Measurements from ENCODE around the gene USP37. TPM values are rescaled to one million over a fixed set of nuclear protein-coding genes. Genes with fewer than 3 reads are reported as not detected.

The USP37 gene
- total RNA-seq, 1 donor from 2014 or later: 46.0 TPM

DNA sequence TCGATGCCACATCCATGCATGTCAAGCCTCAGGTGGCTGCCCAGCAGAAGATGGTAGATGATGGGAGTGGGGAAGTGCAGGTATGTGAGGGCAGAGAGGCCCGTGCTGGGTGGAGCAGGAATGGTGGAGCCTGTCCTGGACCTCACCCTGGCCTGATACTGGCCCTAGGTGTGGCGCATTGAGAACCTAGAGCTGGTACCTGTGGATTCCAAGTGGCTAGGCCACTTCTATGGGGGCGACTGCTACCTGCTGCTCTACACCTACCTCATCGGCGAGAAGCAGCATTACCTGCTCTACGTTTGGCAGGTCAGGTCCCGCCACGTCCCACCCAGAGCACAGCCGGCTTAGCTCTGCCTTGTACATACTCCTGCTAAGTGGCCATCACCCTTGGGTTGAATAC is 136.3 kb downstream of the USP37 start:
- DNase-seq (ENCODE audit: low spot score): no peak

DNA sequence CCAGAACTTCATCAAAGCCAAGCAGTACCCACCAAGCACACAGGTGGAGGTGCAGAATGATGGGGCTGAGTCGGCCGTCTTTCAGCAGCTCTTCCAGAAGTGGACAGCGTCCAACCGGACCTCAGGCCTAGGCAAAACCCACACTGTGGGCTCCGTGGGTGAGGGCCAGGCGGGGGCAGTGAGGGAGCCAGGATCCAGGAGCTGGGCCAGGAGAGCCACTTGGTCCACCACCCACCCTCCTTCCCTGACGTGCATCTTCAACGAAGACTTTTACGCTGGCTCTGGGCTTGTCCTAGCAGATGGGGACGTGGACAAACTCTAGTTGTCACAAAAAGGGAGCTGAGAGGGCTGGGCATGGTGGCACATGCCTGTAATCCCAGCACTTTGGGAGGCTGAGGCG is 137.4 kb downstream of the USP37 start:
- no peak for DNase-seq (ENCODE audit: low spot score)

DNA sequence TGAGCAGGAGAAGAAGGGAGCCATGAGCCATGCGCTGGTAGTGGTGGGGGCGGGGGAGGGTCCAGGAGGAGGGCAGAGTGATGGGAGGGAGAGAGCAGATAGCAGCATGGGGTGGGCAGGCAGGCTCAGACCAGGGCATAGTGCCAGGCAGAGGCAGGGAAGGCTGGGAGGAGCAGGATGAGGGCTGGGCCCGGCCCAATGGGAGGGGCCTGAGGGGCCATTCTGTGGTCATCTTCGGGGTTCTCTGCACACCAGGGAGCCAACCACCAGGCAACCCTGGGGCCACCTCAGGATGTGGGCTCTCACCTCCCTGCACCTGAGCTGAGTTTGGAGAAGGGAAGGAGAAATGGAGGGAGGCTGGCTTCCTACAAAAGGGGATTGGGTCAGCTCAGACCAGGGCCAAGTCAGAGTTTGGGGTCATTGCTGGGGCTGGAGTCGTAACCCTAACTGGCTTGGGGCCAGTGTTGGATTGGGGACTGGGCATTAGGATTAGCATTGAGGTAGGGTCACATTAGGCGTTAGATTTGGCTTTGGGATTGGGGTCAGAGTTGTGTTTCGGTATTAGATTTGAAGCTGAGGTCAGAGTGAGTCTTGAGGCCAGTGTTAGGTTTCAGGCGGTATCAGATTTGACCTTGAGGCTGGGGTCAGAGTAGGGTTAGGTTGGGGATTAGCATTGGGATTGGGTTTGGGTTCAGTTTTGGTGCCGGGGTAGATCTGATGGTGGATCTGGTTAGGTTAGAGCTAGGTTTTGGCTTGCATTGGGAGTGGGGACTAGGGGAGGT is 138.0 kb downstream of the USP37 start:
- no peak for DNase-seq (ENCODE audit: low spot score)

DNA sequence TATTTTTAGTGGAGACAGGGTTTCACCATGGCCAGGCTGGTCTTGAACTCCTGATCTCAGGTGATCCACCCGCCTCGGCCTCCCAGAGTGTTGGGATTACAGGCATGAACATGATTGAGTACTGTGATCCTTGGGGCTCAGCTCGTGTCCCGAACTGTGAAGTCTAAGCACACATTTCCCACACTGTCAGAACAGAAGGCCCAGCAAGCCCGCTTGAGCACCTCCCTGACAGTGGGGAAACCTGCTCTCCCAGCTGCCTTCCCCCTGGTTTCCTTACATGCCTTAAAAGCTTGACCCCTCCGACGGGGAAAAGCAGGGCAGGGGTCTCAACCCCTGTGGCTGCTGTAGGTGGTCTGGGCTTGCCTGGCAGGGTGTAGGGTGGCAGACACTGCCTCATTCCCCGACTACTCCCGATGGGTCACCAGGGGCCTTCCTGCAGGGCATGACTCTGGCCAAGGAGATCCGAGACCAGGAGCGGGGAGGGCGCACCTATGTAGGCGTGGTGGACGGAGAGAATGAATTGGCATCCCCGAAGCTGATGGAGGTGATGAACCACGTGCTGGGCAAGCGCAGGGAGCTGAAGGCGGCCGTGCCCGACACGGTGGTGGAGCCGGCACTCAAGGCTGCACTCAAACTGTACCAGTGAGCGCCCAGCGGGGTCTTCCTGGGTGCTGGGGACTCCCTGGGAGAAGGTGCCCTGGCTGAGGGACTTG is 139.1 kb downstream of the USP37 start:
- no peak for DNase-seq (ENCODE audit: low spot score)

DNA sequence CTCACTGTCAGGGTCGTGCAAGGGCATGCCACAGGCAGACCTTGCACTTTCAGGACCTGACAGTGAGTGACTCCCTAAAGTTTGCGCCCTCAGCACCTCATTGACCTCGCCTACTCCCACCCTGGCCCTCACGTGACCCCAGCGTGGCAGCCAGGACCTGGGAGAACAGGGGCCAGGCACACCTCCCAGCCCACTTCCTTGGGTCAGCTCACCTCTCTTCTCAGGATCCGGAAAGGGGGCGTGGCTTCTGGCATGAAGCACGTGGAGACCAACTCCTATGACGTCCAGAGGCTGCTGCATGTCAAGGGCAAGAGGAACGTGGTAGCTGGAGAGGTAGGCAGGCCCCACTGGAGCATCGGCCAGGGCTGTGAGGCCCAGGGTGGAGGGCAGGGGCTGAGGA is 140.4 kb downstream of the USP37 start:
- no peak for DNase-seq (ENCODE audit: low spot score)

DNA sequence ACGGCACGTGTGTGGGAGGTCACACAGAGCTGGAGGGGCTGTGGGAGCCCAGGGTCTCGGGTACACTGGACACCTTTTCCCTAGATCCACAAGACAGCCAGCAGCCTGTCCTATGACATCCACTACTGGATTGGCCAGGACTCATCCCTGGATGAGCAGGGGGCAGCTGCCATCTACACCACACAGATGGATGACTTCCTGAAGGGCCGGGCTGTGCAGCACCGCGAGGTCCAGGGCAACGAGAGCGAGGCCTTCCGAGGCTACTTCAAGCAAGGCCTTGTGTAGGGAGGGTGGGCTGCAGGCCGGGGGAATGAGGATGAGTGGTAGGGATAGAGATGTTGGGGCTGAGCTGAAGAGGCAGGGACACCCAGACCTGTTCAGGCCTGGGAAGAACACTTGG is 142.6 kb downstream of the USP37 start:
- DNase-seq (ENCODE audit: low spot score): no peak

DNA sequence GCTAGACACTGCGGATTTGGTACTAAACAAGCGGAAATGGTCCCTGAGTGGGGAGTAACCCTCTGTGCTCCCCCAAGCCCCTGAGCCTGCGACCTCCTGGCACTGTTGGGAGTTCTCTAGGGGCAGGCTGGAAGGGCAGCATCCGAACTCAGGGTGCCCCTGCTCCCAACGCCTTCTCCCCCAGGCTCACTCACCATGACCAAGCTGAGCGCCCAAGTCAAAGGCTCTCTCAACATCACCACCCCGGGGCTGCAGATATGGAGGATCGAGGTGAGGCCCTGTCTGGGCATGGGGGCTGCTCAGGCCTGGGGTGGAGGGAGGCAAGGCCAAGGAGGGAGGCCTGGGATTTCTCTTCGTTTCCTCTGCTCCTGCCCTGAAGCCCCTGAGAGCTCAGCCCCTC is 144.6 kb downstream of the USP37 start:
- DNase-seq (ENCODE audit: low spot score): no peak

DNA sequence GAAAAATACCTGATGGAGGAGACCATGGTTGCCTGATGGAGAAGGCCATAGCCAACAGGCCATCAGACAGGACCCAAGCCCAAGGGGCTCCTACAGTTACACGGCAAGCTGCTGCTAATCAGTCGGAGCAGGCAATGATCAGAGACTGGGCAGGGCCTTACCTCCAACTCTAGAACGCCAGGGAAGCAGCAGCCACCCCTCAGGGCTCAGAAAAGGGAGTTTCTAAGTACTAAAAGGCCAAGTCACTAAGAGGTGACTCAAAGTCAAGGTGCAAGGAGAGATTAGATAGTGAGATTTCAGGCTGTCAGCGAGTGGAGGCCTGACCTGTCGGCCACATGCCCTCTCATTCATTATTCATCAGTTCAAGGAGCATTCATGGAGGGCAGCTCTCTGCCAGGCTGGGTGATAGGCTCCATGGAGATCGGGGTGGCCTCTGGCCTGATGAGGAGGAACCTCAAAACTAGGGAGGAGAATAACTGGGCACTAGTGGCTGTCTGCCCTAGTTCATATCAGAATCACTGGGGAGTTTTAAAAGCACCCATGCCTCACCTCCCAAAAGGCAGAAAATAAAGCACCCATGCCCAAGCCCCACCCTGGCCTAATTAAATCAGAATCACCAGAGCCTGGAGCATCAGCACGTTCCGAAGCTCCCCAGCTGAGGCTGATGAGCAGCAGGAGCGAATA is 145.6 kb downstream of the USP37 start:
- no peak for DNase-seq (ENCODE audit: low spot score)

DNA sequence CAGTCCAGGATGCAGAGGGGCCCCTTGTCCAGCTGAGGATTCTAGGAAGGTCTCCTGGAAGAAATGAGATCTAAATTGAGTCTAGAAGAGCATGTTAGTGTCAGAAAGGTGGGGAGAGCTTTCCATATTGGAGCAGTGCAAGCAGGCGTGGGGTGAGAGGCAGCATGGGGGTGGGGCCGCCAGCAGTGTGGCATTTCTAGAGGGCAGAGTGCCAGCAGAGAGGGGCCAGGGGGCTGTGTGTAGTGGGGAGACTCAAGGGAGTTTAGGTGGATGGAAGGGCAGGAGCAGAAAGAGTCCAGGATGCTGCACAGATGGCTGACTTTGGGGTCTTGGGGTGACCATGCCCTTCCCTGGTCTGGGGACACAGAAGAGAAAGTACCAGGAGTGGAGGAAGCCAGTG is 147.1 kb downstream of the USP37 start:
- no peak for DNase-seq (ENCODE audit: low spot score)

DNA sequence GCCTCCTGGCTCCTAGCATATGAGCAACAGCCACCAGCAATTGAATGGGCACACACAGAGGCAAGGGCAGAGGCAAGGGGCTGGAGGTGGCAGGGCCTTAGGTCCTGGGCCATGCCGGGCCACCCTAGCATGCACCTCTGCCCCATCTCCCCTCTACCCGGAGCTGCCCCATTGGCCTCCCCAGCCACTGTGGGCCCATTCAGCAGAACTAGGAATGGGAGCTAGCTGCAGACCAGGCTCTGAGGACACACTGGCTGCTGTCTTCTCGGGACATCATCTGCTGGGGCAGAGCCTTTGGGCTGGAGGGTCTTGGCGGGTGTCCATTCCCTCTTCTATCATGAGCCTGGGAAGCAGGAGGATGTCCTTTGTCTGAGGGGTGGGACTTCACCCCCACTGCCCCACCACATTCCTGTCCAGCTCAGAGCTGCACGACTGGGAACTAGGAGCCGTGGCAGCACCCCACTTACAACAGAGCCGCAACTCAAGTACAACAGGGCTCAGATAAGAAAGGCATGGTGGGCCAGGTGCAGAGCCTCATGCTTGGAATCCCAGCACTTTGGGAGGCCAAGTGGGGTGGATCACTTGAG is 148.4 kb downstream of the USP37 start:
- DNase-seq (ENCODE audit: low spot score): no peak

DNA sequence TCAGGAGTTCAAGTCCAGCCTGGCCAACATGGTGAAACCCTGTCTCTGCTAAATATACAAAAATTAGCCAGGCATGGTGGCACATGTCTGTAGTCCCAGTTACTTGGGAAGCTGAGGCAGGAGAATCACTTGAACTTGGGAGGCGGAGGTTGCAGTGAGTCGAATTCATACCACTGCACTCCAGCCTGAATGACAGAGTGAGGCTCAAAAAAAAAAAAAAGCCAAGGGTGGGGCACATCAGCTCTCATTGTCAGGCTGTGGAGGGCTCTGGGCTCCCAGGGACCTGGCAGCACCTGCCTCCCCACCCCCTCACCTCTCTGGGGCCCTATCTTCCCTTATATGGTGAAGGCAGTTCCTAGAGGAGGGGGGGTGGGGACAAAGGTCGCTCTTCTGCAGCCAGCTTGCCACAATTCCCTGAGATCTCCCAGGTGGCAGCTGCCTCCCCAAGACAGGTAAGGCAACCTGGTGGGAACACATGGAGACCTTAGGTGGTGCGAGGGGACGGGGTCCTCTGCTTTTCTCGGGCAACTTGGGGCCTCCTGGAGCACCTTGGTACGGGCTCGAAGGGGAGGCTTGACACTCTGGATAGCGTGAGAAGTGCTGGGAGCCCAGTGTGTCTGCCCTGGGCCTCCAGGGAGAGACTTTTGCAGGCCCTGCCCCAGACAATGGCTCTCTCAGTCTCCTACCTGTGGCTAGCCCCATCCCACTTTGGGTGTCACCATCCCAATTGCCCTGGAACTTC is 149.3 kb downstream of the USP37 start, which contains the start of gene VIL1:
VIL1 (plus strand) TSS at position 407 of the 742 bp plus-strand sequence. CDS start 4,656 bp downstream, outside the sequence.
- no peak for DNase-seq (ENCODE audit: low spot score)

DNA sequence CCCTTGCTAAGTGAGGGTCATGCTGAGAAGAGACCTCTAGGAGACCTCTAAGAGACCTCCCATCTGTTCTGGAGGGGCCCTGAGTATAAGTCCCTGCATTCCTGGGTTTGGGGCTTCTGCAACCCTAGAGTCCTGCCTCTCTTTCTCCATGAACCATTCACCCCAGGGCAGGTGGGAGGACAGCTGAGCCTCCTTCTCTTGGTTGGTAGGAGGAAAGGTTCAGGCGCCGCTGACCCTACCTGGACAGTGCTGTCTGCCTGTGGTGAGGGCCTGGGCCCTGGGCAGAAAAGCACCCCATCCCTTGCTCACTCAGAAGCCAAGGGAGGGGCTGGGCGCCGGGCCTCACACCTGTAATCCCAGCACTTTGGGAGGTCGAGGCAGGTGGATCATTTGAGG is 149.8 kb downstream of the USP37 start:
- DNase-seq (ENCODE audit: low spot score): no peak

DNA sequence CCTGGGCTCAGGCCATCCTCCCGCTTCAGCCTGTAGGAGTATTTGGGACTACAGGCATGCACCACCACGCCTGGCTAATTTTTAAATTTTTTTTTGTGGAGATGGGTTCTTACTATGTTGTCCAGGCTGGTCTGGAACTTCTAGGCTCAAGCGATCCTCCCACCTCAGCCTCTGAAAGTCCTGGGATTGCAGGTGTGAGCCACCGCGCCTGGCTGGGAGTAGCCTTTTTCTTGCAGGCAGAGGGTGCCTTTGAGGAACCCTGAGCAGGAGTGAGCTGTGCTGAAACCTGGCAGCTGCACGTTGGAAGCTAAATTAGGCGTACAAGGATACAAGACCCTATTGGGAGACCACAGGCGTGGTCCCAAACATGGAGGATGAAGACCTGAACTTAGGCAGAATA is 160.4 kb downstream of the USP37 start:
- DNase-seq (ENCODE audit: low spot score): no peak

DNA sequence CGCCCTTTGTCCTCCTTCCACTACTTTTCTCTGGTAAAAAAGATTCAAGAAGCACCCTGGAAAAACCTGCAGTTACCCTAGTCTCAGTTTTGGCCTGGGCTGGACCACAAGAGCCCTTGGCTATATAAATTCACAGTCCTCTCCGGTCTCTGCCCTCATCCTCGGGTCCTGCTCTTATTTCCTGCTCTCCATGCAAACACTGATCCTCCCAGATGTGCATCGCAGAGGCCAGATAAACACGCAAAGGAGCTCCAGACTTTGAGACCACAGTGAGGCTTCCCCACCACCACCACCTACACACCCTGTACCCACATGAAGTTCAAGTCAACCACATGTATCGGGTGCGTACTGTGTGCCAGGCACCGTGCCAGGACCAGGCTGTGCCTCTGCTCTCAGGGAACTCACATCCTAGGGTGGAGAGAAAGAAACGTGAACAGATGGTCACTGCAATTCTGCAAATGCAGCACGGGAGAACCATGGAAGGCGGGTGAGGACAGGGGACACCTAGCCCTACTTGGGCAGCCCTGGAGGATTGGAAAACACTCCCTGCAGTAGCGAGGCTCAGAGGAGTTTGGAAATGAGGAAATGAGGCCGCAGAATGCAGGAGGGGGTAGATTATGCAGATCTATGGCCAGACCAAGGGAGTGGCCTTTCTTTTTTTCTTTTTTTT is 161.1 kb downstream of the USP37 start:
- DNase-seq (ENCODE audit: low spot score): peak; percentile 85

DNA sequence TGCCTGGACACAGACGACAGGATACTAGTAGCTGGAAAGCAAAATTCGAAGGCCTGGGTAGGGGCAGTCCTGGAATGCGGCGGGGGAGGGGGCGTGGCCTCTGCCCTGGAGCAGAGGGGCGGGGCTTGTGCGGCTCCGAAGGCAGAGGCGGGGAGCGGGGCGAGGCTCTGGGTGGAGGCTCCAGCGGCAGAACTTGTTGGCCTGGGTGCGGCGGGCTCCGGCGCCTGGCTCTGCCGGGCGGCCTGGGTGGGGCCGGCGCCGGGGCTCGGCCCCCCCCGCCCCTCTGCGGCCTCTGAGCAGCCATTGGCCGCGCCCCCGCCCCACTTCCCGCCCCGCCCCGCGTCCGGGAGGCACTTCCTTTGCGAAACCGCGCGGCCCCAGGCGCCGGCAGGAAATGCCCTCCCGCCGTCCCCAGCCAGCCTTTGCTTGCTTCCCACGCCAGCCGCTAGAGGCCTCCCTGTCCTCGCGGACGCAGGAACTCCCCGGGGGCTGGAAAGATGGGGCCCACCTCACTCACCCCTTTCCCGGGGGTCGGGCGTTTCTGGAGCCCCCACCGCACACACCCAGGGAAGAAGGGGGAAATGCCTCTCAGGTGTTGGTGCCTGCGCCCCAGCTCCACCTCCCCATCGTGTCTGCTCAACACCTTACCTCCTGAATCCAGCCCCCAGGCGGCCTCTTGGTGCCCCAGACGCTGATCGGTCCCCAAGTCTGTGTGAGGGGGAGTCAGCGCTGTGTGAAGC is 161.8 kb downstream of the USP37 start:
- DNase-seq (ENCODE audit: low spot score): peak; percentile 98

DNA sequence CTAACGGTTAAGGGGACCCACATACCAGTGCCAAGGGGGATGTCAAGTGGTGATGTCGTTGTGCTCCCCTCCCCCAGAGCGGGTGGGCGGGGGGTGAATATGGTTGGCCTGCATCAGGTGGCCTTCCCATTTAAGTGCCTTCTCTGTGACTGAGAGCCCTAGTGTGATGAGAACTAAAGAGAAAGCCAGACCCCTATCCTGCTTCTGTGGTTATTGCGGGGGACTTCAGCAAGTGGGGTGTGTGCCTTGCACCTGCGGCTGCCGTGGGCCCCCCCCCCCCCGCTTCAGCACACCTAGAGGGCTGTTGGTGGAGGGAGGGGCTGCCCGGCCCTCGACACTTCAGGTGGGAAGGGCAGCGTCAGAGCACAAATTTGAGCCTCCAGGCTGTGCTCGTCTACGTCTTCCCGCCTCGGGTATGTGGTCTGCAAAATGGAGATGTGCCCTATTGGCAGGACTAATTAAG is 162.4 kb downstream of the USP37 start:
- no peak for DNase-seq (ENCODE audit: low spot score)

DNA sequence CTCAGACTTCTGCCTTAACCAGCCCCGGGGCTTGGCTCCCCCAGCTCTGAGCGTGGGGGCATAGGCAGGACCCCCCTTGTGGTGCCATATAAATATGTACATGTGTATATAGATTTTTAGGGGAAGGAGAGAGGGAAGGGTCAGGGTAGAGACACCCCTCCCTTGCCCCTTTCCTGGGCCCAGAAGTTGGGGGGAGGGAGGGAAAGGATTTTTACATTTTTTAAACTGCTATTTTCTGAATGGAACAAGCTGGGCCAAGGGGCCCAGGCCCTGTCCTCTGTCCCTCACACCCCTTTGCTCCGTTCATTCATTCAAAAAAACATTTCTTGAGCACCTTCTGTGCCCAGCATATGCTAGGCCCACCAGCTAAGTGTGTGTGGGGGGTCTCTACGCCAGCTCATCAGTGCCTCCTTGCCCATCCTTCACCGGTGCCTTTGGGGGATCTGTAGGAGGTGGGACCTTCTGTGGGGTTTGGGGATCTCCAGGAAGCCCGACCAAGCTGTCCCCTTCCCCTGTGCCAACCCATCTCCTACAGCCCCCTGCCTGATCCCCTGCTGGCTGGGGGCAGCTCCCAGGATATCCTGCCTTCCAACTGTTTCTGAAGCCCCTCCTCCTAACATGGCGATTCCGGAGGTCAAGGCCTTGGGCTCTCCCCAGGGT is 162.9 kb downstream of the USP37 start:
- DNase-seq (ENCODE audit: low spot score): peak; percentile 56

DNA sequence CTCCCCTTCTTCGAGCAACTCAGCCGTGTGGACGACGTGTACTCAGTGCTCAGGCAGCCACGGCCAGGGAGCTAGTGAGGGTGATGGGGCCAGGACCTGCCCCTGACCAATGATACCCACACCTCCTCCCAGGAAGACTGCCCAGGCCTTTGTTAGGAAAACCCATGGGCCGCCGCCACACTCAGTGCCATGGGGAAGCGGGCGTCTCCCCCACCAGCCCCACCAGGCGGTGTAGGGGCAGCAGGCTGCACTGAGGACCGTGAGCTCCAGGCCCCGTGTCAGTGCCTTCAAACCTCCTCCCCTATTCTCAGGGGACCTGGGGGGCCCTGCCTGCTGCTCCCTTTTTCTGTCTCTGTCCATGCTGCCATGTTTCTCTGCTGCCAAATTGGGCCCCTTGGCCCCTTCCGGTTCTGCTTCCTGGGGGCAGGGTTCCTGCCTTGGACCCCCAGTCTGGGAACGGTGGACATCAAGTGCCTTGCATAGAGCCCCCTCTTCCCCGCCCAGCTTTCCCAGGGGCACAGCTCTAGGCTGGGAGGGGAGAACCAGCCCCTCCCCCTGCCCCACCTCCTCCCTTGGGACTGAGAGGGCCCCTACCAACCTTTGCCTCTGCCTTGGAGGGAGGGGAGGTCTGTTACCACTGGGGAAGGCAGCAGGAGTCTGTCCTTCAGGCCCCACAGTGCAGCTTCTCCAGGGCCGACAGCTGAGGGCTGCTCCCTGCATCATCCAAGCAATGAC is 163.6 kb downstream of the USP37 start:
- DNase-seq (ENCODE audit: low spot score): peak; percentile 32

DNA sequence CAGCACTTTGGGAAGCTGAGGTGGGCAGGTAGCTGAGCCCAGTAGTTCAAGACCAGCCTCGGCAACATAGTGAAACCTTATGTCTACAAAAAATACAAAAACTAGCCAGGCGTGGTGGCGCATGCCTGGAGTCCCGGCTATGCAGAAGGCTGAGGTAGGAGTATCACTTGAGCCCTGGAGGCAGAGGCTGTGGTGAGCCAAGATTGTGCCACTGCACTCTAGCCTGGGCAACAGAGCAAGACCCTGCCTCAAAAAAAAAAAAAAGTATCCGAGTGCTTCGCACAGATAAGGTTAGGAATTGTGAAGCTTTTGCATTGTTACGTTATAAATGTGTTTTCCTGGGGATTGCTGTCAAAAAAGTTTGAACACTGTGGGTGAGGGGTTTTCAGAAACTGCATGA is 164.3 kb downstream of the USP37 start:
- no peak for DNase-seq (ENCODE audit: low spot score)

Measured in umbilical cord (tissue), 2 donors.